GM10248 (cell line): ENCODE measurements around the gene GRB2.
"Not testable (repeated sequence)": the region's sequence is repeated elsewhere in the genome, so short reads cannot be mapped to it uniquely, and the experiment has no call there.

Experiments used
- CTCF ChIA-PET: fragments of 300-600 bp; sonication (Branson Sonifier 250); formaldehyde crosslinking; extraction: SDS; loops from one replicate; lab custom pipeline; 2021; ENCODE audit warnings: antibody characterized with exemption; lab: Yijun Ruan, JAX
- POLR2A ChIA-PET: fragments of 350-650 bp; sonication (Branson Sonifier 250); formaldehyde crosslinking; extraction: SDS; loops from one replicate; lab custom pipeline; 2020; ENCODE audit warnings: antibody characterized with exemption; lab: Yijun Ruan, JAX
- DNase-seq: peaks from one replicate; pipeline ENCODE4 v3.0.0; 2012; ENCODE audit errors: extremely low spot score
- TF ChIP-seq, protein P1 (sequence below): IDR thresholded peaks from 2 replicates; pipeline ENCODE4 v1.5.1; 2012; ENCODE audit warnings: mild to moderate bottlenecking, low read depth; ENCODE audit errors: extremely low read depth, missing control alignments, control extremely low read depth

GRB2 gene

GRCh38 chr17:75307957-75308731 is 97.3 kb downstream of the GRB2 start:
- POLR2A ChIA-PET = no interaction called here
- no peak for DNase-seq
- TF ChIP-seq, protein P1, sequence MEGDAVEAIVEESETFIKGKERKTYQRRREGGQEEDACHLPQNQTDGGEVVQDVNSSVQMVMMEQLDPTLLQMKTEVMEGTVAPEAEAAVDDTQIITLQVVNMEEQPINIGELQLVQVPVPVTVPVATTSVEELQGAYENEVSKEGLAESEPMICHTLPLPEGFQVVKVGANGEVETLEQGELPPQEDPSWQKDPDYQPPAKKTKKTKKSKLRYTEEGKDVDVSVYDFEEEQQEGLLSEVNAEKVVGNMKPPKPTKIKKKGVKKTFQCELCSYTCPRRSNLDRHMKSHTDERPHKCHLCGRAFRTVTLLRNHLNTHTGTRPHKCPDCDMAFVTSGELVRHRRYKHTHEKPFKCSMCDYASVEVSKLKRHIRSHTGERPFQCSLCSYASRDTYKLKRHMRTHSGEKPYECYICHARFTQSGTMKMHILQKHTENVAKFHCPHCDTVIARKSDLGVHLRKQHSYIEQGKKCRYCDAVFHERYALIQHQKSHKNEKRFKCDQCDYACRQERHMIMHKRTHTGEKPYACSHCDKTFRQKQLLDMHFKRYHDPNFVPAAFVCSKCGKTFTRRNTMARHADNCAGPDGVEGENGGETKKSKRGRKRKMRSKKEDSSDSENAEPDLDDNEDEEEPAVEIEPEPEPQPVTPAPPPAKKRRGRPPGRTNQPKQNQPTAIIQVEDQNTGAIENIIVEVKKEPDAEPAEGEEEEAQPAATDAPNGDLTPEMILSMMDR = no peak
- CTCF ChIA-PET = interaction anchor here (0.7 to 3.1 kb wide), 6 partner anchors 8 to 89 kb away, joined by 3 to 19 read pairs (median 6); partner anchors contain the start of gene MIF4GD

DNA sequence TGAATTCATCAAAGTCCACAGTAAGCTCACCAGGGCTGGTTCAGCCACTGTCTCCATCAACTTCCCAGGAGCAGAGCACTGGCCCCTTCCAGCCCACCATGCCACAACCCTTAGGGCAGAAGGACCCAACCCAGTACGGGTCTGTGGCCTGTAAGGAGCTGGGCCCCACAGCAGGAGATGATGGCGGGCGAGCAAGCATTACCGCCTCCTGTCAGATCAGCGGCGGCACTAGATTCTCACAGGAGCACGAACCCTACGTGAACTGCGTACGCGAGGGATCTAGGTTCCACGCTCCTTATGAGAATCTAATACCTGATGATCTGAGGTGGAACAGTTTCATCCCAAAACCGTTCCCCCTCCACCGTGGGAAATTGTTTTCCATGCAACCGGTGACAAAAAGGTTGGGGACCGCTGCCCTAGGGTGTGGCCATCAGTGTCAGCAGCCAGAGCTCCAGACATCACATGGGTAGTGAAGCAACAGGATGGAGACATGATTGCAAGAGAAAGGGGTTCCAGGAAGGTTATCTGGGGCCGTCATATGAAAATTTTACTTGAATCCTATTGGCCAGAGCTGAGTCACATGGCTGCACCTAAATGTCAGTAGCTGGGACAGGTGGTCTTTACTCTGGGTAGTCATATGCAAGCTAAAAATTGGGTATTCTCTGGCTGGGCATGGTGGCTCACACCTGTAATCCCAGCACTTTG is 103.8 kb downstream of the GRB2 start:
- DNase-seq = no peak
- ChIA-PET POLR2A (no interaction called here), CTCF (interaction anchor here (1.1 to 1.9 kb wide), 3 partner anchors 14 to 94 kb away, joined by 3 to 4 read pairs (median 4); no protein-coding TSS in a partner anchor)
- TF ChIP-seq, protein P1 = no peak

- TF ChIP-seq, protein P1 = no peak
- ChIA-PET CTCF (interaction anchor here (1.1 to 1.9 kb wide), 3 partner anchors 15 to 95 kb away, joined by 3 to 4 read pairs (median 4); no protein-coding TSS in a partner anchor), POLR2A (interaction anchor here (0.7 kb wide), 1 partner anchor 1602 kb away, joined by 6 read pairs; no protein-coding TSS in a partner anchor)
- DNase-seq = no peak
Observed at GRCh38 chr17:75301049-75301448, 104.4 kb downstream of the GRB2 start.

DNA sequence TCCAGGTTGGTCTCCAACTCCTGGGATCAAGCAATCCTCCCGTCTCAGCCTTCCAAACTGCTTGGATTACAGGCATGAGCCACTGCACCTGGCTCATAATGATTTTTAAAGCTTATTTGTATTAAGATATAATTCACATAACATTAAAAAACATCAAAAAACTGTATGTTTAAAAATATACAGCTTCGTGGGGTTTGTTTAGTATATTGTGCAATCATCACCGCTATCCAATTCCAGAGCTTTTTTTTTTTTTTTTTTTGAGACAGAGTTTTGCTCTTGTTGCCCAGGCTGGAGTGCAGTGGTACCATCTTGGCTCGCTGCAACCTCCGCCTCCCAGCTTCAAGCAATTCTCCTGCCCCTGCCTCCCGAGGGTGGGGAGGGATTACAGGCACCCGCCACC is 105.2 kb downstream of the GRB2 start:
- ChIA-PET CTCF (interaction anchor here (1.1 to 13.0 kb wide), 4 partner anchors 11 to 96 kb away, joined by 3 to 108 read pairs (median 4); partner anchors contain the start of genes MIF4GD and SLC25A19), POLR2A (interaction anchor here (0.6 to 4.1 kb wide), 6 partner anchors 11 to 1603 kb away, joined by 4 to 27 read pairs (median 5); partner anchors contain the start of gene SLC25A19)
- no peak for DNase-seq
- TF ChIP-seq, protein P1 = no peak

- TF ChIP-seq, protein P1 = no peak
- POLR2A ChIA-PET = interaction anchor here (0.7 to 3.2 kb wide), 12 partner anchors 14 to 123 kb away, joined by 3 to 14 read pairs (median 4); partner anchors contain the start of gene GRB2
- CTCF ChIA-PET = interaction anchor here (0.9 to 13.0 kb wide), 9 partner anchors 13 to 221 kb away, joined by 3 to 108 read pairs (median 4); partner anchors contain the start of genes MIF4GD and TSEN54
- DNase-seq = peak; percentile 72
Observed at GRCh38 chr17:75295201-75296158, 110.0 kb downstream of the GRB2 start.

DNA sequence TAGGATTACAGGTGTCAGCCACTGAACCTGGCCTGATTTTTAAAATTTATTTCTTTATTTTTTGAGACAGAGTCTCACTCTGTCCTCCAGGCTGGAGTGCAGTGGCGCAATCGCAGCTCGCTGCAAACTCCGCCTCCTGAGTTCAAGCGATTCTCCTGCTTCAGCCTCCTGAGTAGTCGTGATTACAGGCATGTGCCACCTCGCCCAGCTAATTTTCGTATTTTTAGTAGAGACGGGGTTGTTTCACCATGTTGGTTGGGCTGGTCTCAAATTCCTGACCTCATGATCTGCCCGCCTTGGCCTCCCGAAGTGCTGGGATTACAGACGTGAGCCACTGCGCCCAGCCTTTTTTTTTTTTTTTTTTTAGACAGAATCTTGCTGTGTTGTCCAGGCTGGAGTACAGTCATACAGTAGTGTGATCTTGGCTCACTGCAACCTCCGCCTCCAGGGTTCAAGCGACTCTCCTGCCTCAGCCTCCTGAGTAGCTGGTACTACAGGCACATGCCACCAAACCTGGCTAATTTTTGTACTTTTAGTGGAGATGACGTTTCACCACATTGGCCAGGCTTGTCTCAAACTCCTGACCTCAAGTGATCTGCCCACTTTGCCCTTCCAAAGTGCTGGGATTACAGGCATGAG is 112.5 kb downstream of the GRB2 start:
- CTCF ChIA-PET = interaction anchor here (1.2 to 13.0 kb wide), 5 partner anchors 22 to 120 kb away, joined by 4 to 108 read pairs (median 8); partner anchors contain the start of gene MIF4GD
- POLR2A ChIA-PET, DNase-seq: not testable (repeated sequence)
